OCI-LY7 (cell line): ENCODE results near the gene SPTB.

Source experiments
- CTCF ChIP-seq: fragments of 200-600 bp; sonication (generic); conservative IDR thresholded peaks from 2 replicates; pipeline ENCODE4 v1.5.1; 2014; ENCODE audit warnings: mild to moderate bottlenecking, antibody characterized with exemption, low read length, moderate library complexity, mixed read lengths
- EZH2phosphoT487 ChIP-seq: fragments of 200-600 bp; sonication (generic); IDR thresholded peaks from 2 replicates; pipeline ENCODE4 v1.6.1; 2018; ENCODE audit warnings: low read depth, borderline replicate concordance, mild to moderate bottlenecking, mixed run types, antibody characterized with exemption, low read length, moderate library complexity, mixed read lengths

- no peak for TF ChIP-seq CTCF
- TF ChIP-seq EZH2phosphoT487: no peak
Measured at GRCh38 chr14:64796369-64796768, 83.3 kb downstream of the SPTB start.
